HepG2 (cell line): ENCODE measurements around the gene SPRR3. TPM values are rescaled to one million over a fixed set of nuclear protein-coding genes. Genes with fewer than 3 reads are reported as not detected.

ENCODE experiments used
- ATAC-seq: fragments of 200-7000 bp; cut with Tn5 transposase; 3 replicates; pipeline ENCODE4 v1.9.1; 2020; ENCODE audit warnings: mild to moderate bottlenecking, moderate library complexity
- BruUV-seq: library from RNA; stranded (reverse); fragments of 400-500 nt; replicated peaks from 2 replicates; lab custom pipeline; 2021; lab: Mats Ljungman, UMichigan
- CTCF ChIA-PET: fragments of 300-600 bp; formaldehyde crosslinking; extraction: SDS; loops from one replicate; lab custom pipeline; 2021; ENCODE audit warnings: low total read pairs, inconsistent platforms, low intra/inter-chr PET ratio; lab: Yijun Ruan, JAX
- POLR2A ChIA-PET: fragments of 350-600 bp; sonication (Branson Sonifier 250); formaldehyde crosslinking; loops from one replicate; lab custom pipeline; 2020; ENCODE audit warnings: antibody characterized with exemption, inconsistent platforms; lab: Yijun Ruan, JAX
- DNase-seq: peaks from one replicate; pipeline ENCODE4 v3.0.0-alpha.2; 2015; ENCODE audit warnings: low spot score
- FAIRE-seq: peaks from 3 replicates; lab custom pipeline; 2011; peaks lifted over from hg19 to GRCh38; lab: Jason Lieb, UNC
- H2AFZ ChIP-seq: one replicate; pipeline ENCODE4 v1.6.1; 2011; ENCODE audit warnings: low read length, inconsistent platforms
- H3K27ac ChIP-seq: fragments of 300-600 bp; 3 replicates; pipeline ENCODE4 v1.8.0; 2011; ENCODE audit warnings: mixed run types, mild to moderate bottlenecking, mixed read lengths, low read length, inconsistent platforms; ENCODE audit not compliant: insufficient read depth; ENCODE audit errors: extremely low read length
- H3K27me3 ChIP-seq, 2 experiments: fragments of 200-600 bp in 1 of 2; 2 replicates in 1 of 2; 3 replicates in 1 of 2; pipeline versions ENCODE4 v1.6.0 to v1.8.0; 2011; ENCODE audit warnings: low read length in 2 of 2, mild to moderate bottlenecking in 2 of 2, moderate library complexity in 2 of 2, inconsistent platforms in 1 of 2; ENCODE audit not compliant: insufficient read depth in 2 of 2, control insufficient read depth in 1 of 2
- H3K36me3 ChIP-seq, 2 experiments: fragments of 200-600 bp in 1 of 2; replicated peaks in 1 of 2; 2 replicates in 1 of 2; 3 replicates in 1 of 2; pipeline versions ENCODE4 v1.5.1 to v1.8.0; 2011; ENCODE audit warnings: low read length in 2 of 2, inconsistent platforms in 1 of 2; ENCODE audit not compliant: insufficient read depth in 2 of 2, control insufficient read depth in 1 of 2
- H3K4me1 ChIP-seq: 2 replicates; pipeline ENCODE4 v1.5.1; 2012; ENCODE audit warnings: low read length, inconsistent platforms; ENCODE audit not compliant: insufficient read depth
- H3K4me2 ChIP-seq: 2 replicates; pipeline ENCODE4 v1.6.0; 2011; ENCODE audit warnings: low read depth, low read length, inconsistent platforms
- H3K4me3 ChIP-seq, 3 experiments: fragments of 200-600 bp in 1 of 3; sonication (generic), shearing (Covaris generic) in 1 of 3; replicated peaks in 1 of 3; 2 replicates each; pipeline ENCODE4 v1.5.1; 2011 to 2016; ENCODE audit warnings: low read length in 3 of 3, inconsistent platforms in 2 of 3, low read depth in 2 of 3, mild to moderate bottlenecking in 2 of 3, control low read depth in 1 of 3, mixed read lengths in 1 of 3; ENCODE audit not compliant: insufficient read depth in 1 of 3
- H3K79me2 ChIP-seq: one replicate; pipeline ENCODE4 v1.6.1; 2011; ENCODE audit warnings: low read length, inconsistent platforms; ENCODE audit not compliant: insufficient read depth
- H3K9ac ChIP-seq: 2 replicates; pipeline ENCODE4 v1.6.0; 2011; ENCODE audit warnings: mild to moderate bottlenecking, low read depth, low read length, inconsistent platforms; ENCODE audit not compliant: insufficient read depth
- H3K9me3 ChIP-seq: 2 replicates; pipeline ENCODE4 v1.5.1; 2012; ENCODE audit warnings: mild to moderate bottlenecking, low read length
- H4K20me1 ChIP-seq: 2 replicates; pipeline ENCODE4 v1.6.0; 2011; ENCODE audit warnings: inconsistent platforms, mild to moderate bottlenecking, low read length, moderate library complexity; ENCODE audit not compliant: insufficient read depth
- ATF2 ChIP-seq: sonication (generic); formaldehyde crosslinking; IDR thresholded peaks from 2 replicates; pipeline ENCODE4 v1.4.0; 2020; ENCODE audit warnings: missing genetic modification reagents
- FOSL1 ChIP-seq: sonication (generic); formaldehyde crosslinking; IDR thresholded peaks from 2 replicates; pipeline ENCODE4 v1.9.0; 2021; ENCODE audit warnings: missing genetic modification reagents, borderline replicate concordance
- HMGXB4 ChIP-seq, 2 experiments: sonication (generic) in 1 of 2; formaldehyde crosslinking in 1 of 2; IDR thresholded peaks; 2 replicates each; pipeline versions ENCODE4 v1.4.0 to v1.6.1; 2018 to 2020; ENCODE audit warnings: missing genetic modification reagents in 2 of 2, borderline replicate concordance in 1 of 2, low read depth in 1 of 2, mild to moderate bottlenecking in 1 of 2, missing biosample characterization in 1 of 2
- SUZ12 ChIP-seq: fragments of 150-350 bp; IDR thresholded peaks from 2 replicates; pipeline ENCODE4 v1.6.1; 2014; ENCODE audit warnings: low read depth, low read length
- TBL1XR1 ChIP-seq: fragments of 150-350 bp; IDR thresholded peaks from 2 replicates; pipeline ENCODE4 v1.6.1; 2014; ENCODE audit warnings: borderline replicate concordance, low read length; ENCODE audit not compliant: partially characterized antibody
- THYN1 ChIP-seq: sonication (generic); formaldehyde crosslinking; IDR thresholded peaks from 2 replicates; pipeline ENCODE4 v1.8.1; 2023; ENCODE audit warnings: low read depth, mild to moderate bottlenecking, moderate library complexity, missing genetic modification reagents, borderline replicate concordance
- ZNF343 ChIP-seq: sonication (generic); formaldehyde crosslinking; IDR thresholded peaks from 2 replicates; pipeline ENCODE4 v1.4.0; 2020; ENCODE audit warnings: mild to moderate bottlenecking, missing genetic modification reagents
- ZNF383 ChIP-seq: sonication (generic); formaldehyde crosslinking; IDR thresholded peaks from 2 replicates; pipeline ENCODE4 v1.4.0; 2020; ENCODE audit warnings: missing genetic modification reagents, mild to moderate bottlenecking, borderline replicate concordance
- ZNF510 ChIP-seq: sonication (generic); formaldehyde crosslinking; IDR thresholded peaks from 2 replicates; pipeline ENCODE4 v1.4.0; 2020; ENCODE audit warnings: low read depth, mild to moderate bottlenecking, missing genetic modification reagents
- ZNF543 ChIP-seq: sonication (generic); formaldehyde crosslinking; IDR thresholded peaks from 2 replicates; pipeline ENCODE4 v1.4.0; 2020; ENCODE audit warnings: mild to moderate bottlenecking, missing genetic modification reagents
- WGBS: methylation state at CpG from one replicate; pipeline ENCODE4 v1.1.6; 2017; ENCODE audit warnings: low lambda C conversion rate; 5-methylcytosine and 5-hydroxymethylcytosine counted together
- in situ Hi-C: cut with HindIII; loops from 2 replicates; pipeline ENCODE4 v1.10.0; 2017; ENCODE audit warnings: low pct_unique_long_range_greater_than_20kb; ENCODE audit not compliant: extremely low pct_ligation_motif_present
- intact Hi-C: fragments of 100-400 bp; cut with micrococcal nuclease; formaldehyde crosslinking; loops from one replicate; pipeline ENCODE4 v1.10.0; 2022; ENCODE audit not compliant: unreplicated experiment
- polyA plus RNA-seq, 8 experiments: library from polyadenylated mRNA; depleted of rRNA in 3 of 8; stranded (reverse) in 7 of 8; unstranded in 1 of 8; fragments of >200 nt; fragmentation: Illumina TruSeq in 4 of 8; extraction: Trizol in 4 of 8; gene quantifications; 2 replicates each; pipeline versions ENCODE4 v1.2.1 to v1.2.3, GENCODE V29; 2011 to 2016; ENCODE audit warnings: low read depth in 4 of 8, missing spikeins in 1 of 8, mixed read lengths in 1 of 8; ENCODE audit not compliant: insufficient read depth in 1 of 8
- total RNA-seq, 5 experiments: library from RNA; depleted of rRNA; stranded (reverse); fragments of >200 nt; fragmentation: Illumina TruSeq; extraction: Trizol; gene quantifications; 2 replicates each; pipeline ENCODE4 v1.2.3, GENCODE V29; 2016; ENCODE audit warnings: low read depth in 1 of 5
- TF ChIP-seq, protein P1 (sequence below): sonication (generic); formaldehyde crosslinking; IDR thresholded peaks from 2 replicates; pipeline ENCODE4 v1.4.0; 2020; ENCODE audit warnings: mild to moderate bottlenecking, missing genetic modification reagents
- TF ChIP-seq, protein P2 (sequence below), 2 experiments: sonication (generic) in 1 of 2; formaldehyde crosslinking in 1 of 2; IDR thresholded peaks; 2 replicates each; pipeline versions ENCODE4 v1.4.0 to v1.6.1; 2016 to 2020; ENCODE audit warnings: borderline replicate concordance in 1 of 2, low read depth in 1 of 2, mild to moderate bottlenecking in 1 of 2, missing genetic modification reagents in 1 of 2
- TF ChIP-seq, protein P3 (sequence below): sonication (generic); formaldehyde crosslinking; IDR thresholded peaks from 2 replicates; pipeline ENCODE4 v1.4.0; 2020; ENCODE audit warnings: missing genetic modification reagents, borderline replicate concordance

The SPRR3 gene
- total and polyA plus RNA-seq, 2 of the 13 experiments (the other 11 are each of a cell fraction or from before 2014, with no cell fraction given), result not detected

GRCh38 chr1:152954436-152954835, 47.1 kb upstream of the SPRR3 start:
- DNase-seq (no peak), FAIRE-seq (no peak), ATAC-seq (no peak)
- no peaks in the 10 kb centered on the region for H3K9me3 ChIP-seq
- H3K4me3 ChIP-seq, result no peak overlapping the region
- H3K9ac ChIP-seq, result no peak overlapping the region
- BruUV-seq, result no TSS peak
- ChIA-PET CTCF (no interaction called here), POLR2A (no interaction called here)
- no peak overlapping the region for H2AFZ ChIP-seq
- no peaks in the 10 kb centered on the region for H3K36me3 ChIP-seq
- WGBS, result 7% methylated on average over 6 of the region's 6 CpGs
- no peak overlapping the region for H3K27ac ChIP-seq
- no peak overlapping the region for H3K4me2 ChIP-seq
- intact Hi-C loops (loop anchor here (10.0 kb wide), 1 partner anchor 60 kb away; no protein-coding TSS in a partner anchor), in situ Hi-C loops (no loop called here)
- no peaks in the 10 kb centered on the region for H3K79me2 ChIP-seq
- peaks cover 0 to 6% of the 10 kb centered on the region in 2 experiments; a peak in 1 of 5 replicates for H3K27me3 ChIP-seq
- H4K20me1 ChIP-seq, result no peaks in the 10 kb centered on the region
- H3K4me1 ChIP-seq, result no peaks in the 10 kb centered on the region
- TF ChIP-seq ZNF343 (CRISPR knock-in tag), result no peak
- no peak for TF ChIP-seq FOSL1 (CRISPR knock-in tag)
- TF ChIP-seq HMGXB4 (CRISPR knock-in tag; IDR thresholded peaks at IDR 0.05; ENCODE audit: borderline replicate concordance in 1 of 2, low read depth in 1 of 2), result no peak
- TF ChIP-seq ZNF543, result no peak
- no peak for TF ChIP-seq SUZ12
- TF ChIP-seq, protein P1, sequence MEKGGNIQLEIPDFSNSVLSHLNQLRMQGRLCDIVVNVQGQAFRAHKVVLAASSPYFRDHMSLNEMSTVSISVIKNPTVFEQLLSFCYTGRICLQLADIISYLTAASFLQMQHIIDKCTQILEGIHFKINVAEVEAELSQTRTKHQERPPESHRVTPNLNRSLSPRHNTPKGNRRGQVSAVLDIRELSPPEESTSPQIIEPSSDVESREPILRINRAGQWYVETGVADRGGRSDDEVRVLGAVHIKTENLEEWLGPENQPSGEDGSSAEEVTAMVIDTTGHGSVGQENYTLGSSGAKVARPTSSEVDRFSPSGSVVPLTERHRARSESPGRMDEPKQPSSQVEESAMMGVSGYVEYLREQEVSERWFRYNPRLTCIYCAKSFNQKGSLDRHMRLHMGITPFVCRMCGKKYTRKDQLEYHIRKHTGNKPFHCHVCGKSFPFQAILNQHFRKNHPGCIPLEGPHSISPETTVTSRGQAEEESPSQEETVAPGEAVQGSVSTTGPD, result no peak
- TF ChIP-seq TBL1XR1, result no peak
- TF ChIP-seq, protein P2, sequence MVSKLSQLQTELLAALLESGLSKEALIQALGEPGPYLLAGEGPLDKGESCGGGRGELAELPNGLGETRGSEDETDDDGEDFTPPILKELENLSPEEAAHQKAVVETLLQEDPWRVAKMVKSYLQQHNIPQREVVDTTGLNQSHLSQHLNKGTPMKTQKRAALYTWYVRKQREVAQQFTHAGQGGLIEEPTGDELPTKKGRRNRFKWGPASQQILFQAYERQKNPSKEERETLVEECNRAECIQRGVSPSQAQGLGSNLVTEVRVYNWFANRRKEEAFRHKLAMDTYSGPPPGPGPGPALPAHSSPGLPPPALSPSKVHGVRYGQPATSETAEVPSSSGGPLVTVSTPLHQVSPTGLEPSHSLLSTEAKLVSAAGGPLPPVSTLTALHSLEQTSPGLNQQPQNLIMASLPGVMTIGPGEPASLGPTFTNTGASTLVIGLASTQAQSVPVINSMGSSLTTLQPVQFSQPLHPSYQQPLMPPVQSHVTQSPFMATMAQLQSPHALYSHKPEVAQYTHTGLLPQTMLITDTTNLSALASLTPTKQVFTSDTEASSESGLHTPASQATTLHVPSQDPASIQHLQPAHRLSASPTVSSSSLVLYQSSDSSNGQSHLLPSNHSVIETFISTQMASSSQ (IDR thresholded peaks at IDR 0.05; ENCODE audit: low read depth), result no peak
- TF ChIP-seq, protein P2 (CRISPR knock-in tag; IDR thresholded peaks at IDR 0.05; ENCODE audit: borderline replicate concordance), result no peak
- no peak for TF ChIP-seq ZNF510 (CRISPR knock-in tag)
- no peak for TF ChIP-seq THYN1
- TF ChIP-seq, protein P3, sequence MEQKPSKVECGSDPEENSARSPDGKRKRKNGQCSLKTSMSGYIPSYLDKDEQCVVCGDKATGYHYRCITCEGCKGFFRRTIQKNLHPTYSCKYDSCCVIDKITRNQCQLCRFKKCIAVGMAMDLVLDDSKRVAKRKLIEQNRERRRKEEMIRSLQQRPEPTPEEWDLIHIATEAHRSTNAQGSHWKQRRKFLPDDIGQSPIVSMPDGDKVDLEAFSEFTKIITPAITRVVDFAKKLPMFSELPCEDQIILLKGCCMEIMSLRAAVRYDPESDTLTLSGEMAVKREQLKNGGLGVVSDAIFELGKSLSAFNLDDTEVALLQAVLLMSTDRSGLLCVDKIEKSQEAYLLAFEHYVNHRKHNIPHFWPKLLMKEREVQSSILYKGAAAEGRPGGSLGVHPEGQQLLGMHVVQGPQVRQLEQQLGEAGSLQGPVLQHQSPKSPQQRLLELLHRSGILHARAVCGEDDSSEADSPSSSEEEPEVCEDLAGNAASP (CRISPR knock-in tag), result no peak
- TF ChIP-seq ATF2 (CRISPR knock-in tag), result no peak
- TF ChIP-seq ZNF383 (CRISPR knock-in tag), result no peak
